IPS-11a (cell line): ENCODE measurements around the gene CHST13.
"Not testable (repeated sequence)": the region's sequence is repeated elsewhere in the genome, so short reads cannot be mapped to it uniquely, and the experiment has no call there.

Experiments
- H3K4me3 ChIP-seq: one replicate; pipeline ENCODE4 v1.5.1; 2013; ENCODE audit warnings: low read depth, low read length, control low read depth

CHST13 gene

DNA sequence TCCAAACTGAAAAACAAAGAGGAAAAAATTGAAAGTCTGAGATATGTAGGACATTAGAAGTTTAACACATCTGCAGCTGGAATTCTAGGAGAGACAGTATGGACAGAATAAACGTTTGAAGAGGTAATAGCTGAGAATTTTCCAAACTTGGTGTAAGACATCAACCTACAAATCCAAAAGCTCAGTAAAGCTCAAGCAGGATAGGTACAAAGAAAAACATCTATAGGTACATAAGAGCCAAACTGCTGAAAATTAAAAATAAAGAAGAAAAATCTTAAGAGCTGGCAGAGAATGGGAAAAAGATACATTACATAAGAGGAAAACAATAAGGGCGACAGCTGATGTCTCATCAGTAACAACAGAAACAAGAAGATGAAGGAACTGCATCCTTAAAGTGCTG is 57.6 kb downstream of the CHST13 start:
- no peak overlapping the region for H3K4me3 ChIP-seq

DNA sequence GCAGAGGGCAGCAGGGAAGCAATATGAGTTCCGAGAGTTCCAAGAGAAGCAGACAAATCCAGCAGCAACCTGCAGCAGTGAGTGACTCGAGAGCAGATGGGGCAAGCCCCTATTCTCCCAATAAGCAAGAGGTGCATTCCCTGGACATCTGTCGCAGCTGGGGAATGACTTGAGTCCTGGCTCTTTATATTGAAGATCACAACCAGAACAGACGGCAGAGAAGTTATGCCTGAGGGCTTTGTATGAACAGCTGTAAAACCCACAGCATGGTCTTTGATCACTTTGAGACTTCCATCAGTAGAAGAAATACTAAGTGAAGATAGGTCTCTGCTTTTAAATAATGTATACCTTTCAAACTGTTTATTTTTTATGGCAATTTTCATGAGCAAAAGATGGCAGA is 58.4 kb downstream of the CHST13 start:
- H3K4me3 ChIP-seq = no peak overlapping the region

DNA sequence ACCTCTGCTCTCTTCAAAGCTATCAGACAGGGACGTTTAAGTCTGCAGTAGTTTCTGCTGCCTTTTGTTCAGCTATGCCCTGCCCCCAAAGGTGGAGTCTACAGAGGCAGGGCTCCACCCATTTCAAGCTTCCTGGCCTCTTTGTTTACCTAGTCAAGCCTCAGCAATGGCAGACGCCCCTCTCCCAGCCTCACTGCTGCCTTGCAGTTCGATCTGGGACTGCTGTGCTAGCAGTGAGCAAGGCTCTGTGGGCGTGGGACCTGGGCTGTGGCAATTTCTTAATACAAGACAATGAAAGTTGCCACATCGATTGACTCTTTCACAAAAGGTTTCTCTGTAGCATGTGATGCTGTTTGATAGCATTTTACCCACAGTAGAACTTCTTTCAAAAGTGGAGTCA is 67.6 kb downstream of the CHST13 start:
- H3K4me3 ChIP-seq = not testable (repeated sequence)
